ENCODE results near the gene CEBPA. TPM values are rescaled to one million over a fixed set of nuclear protein-coding genes. Genes with fewer than 3 reads are reported as not detected.
"Not testable (repeated sequence)": the region's sequence is repeated elsewhere in the genome, so short reads cannot be mapped to it uniquely, and the experiment has no call there.

The CEBPA gene
- total and polyA plus RNA-seq, 9 donors: 0.92 to 6.1 (median 3.7) TPM

DNA sequence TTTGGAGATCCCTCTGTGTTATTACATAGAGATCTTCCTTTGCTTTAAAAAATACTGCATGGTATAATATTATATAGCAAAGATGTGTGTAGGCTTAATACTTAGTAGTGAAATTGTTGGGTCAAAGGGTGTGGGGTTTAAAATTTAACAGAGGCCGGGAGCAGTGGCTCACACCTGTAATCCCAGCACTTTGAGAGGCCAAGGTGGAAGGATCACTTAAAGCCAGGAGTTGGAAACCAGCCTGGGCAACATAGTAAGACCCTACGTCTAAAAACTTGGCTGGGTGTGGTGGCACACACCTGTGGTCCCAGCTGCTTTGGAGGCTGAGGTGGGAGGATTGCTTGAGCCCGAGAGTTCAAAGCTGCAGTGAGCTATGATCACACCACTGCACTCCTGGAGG, 22.3 kb upstream of the CEBPA start:
- no peak for TF ChIP-seq POLR2A (IDR thresholded peaks at IDR 0.05)
- TF ChIP-seq, protein P1, sequence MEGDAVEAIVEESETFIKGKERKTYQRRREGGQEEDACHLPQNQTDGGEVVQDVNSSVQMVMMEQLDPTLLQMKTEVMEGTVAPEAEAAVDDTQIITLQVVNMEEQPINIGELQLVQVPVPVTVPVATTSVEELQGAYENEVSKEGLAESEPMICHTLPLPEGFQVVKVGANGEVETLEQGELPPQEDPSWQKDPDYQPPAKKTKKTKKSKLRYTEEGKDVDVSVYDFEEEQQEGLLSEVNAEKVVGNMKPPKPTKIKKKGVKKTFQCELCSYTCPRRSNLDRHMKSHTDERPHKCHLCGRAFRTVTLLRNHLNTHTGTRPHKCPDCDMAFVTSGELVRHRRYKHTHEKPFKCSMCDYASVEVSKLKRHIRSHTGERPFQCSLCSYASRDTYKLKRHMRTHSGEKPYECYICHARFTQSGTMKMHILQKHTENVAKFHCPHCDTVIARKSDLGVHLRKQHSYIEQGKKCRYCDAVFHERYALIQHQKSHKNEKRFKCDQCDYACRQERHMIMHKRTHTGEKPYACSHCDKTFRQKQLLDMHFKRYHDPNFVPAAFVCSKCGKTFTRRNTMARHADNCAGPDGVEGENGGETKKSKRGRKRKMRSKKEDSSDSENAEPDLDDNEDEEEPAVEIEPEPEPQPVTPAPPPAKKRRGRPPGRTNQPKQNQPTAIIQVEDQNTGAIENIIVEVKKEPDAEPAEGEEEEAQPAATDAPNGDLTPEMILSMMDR (IDR thresholded peaks at IDR 0.05): no peak
- no peak for TF ChIP-seq EP300 (IDR thresholded peaks at IDR 0.05)
- 51 to 85% (median 60%) methylated on average over 3 of the region's 3 CpGs for WGBS, 3 donors
- Histone ChIP-seq H3K36me3 (no peaks in the 10 kb centered on the region), H3K27ac (no peak overlapping the region), H3K4me1 (ENCODE audit: insufficient read depth) (no peaks in the 10 kb centered on the region), H3K27me3 (no peaks in the 10 kb centered on the region), H3K9me3 (no peaks in the 10 kb centered on the region), H3K4me3 (no peak overlapping the region)
- DNase-seq: no peak
- intact Hi-C loops (cut with DNase I): no loop called here

GRCh38 chr19:33323093-33323820, 20.9 kb upstream of the CEBPA start:
- Histone ChIP-seq H3K4me1 (ENCODE audit: insufficient read depth) (no peaks in the 10 kb centered on the region), H3K9me3 (no peaks in the 10 kb centered on the region), H3K4me3 (no peak overlapping the region), H3K27me3 (no peaks in the 10 kb centered on the region), H3K27ac (no peak overlapping the region), H3K36me3 (no peaks in the 10 kb centered on the region)
- 81 to 84% (median 83%) methylated on average over 6 of the region's 6 CpGs for WGBS, 3 donors
- TF ChIP-seq POLR2A (IDR thresholded peaks at IDR 0.05) (no peak), EP300 (IDR thresholded peaks at IDR 0.05) (no peak)
- TF ChIP-seq, protein P1 (IDR thresholded peaks at IDR 0.05): no peak
- DNase-seq: no peak
- intact Hi-C loops (cut with DNase I): no loop called here

DNA sequence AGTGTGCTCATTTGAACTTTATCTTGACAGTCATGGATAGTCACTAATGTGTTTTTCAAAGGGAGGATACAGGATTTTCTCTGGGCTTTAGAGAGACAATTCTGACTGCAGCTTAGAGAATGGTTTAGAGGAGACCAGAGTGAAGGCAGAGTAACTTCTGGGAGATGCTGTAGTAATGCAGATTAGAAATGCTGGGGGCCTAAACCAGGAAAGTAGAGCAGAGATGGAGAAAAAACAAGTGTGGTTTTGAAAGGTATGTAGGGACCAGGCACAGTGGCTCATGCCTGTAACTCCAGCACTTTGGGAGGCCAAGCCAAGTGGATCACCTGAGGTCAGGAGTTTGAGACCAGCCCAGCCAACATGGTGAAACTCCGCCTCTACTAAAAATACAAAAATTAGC, 18.3 kb upstream of the CEBPA start:
- intact Hi-C loops (cut with DNase I): no loop called here
- H3K9me3 ChIP-seq: no peaks in the 10 kb centered on the region
- no peaks in the 10 kb centered on the region for H3K36me3 ChIP-seq
- H3K27ac ChIP-seq: no peak overlapping the region
- no peaks in the 10 kb centered on the region for H3K4me1 ChIP-seq (ENCODE audit: insufficient read depth)
- H3K27me3 ChIP-seq: no peaks in the 10 kb centered on the region
- H3K4me3 ChIP-seq: no peak overlapping the region
- TF ChIP-seq POLR2A (IDR thresholded peaks at IDR 0.05) (no peak), EP300 (IDR thresholded peaks at IDR 0.05) (no peak)
- TF ChIP-seq, protein P1 (IDR thresholded peaks at IDR 0.05): no peak
- 95 to 100% (median 96%) methylated on average over 1 of the region's 1 CpG for WGBS, 3 donors
- no peak for DNase-seq

DNA sequence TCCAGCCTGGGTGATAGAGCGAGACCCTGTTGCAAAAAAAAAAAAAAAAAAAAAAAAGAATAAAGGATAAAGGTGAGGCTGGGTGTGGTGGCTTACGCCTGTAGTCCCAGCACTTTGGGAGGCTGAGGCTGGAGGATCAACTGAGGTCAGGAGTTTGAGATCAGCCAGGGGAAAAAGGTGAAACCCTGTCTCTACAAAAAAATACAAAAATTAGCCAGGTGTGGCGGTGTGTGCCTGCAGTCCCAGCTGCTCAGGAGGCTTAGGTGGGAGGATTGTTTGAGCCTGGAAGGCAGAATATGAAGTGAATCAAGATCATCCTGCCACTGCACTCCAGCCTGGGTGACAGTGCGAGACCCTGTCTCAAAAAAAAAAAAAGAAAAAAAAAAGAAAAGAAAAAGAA, 15.7 kb upstream of the CEBPA start:
- not testable (repeated sequence) for H3K9me3 ChIP-seq; DNase-seq; H3K36me3 ChIP-seq; H3K27me3 ChIP-seq; H3K4me1 ChIP-seq (ENCODE audit: insufficient read depth); H3K27ac ChIP-seq; H3K4me3 ChIP-seq
- intact Hi-C loops (cut with DNase I): loop anchor here in 1 of 4 donors (10.0 kb wide), 1 partner anchor 77 kb away; no protein-coding TSS in a partner anchor
- 87 to 93% (median 93%) methylated on average over 4 of the region's 4 CpGs for WGBS, 3 donors

- Histone ChIP-seq H3K27ac (no peak overlapping the region), H3K27me3 (no peaks in the 10 kb centered on the region)
These were observed 15.2 kb upstream of the CEBPA start for GRCh38 chr19:33317517-33317916.

More at GRCh38 chr19:33317517-33317916, 15.2 kb upstream of the CEBPA start:
- TF ChIP-seq EP300 (IDR thresholded peaks at IDR 0.05): no peak
- no peak for TF ChIP-seq POLR2A (IDR thresholded peaks at IDR 0.05)
- TF ChIP-seq, protein P1 (IDR thresholded peaks at IDR 0.05): no peak
- DNase-seq: no peak
- intact Hi-C loops (cut with DNase I): loop anchor here in 1 of 4 donors (10.0 kb wide), 1 partner anchor 77 kb away; no protein-coding TSS in a partner anchor
- Histone ChIP-seq H3K9me3 (no peaks in the 10 kb centered on the region), H3K36me3 (no peaks in the 10 kb centered on the region), H3K4me3 (no peak overlapping the region), H3K4me1 (ENCODE audit: insufficient read depth) (no peaks in the 10 kb centered on the region)
- 93 to 94% (median 93%) methylated on average over 5 of the region's 5 CpGs for WGBS, 3 donors

All from ovary (tissue), 9 donors.